Activated CD4-positive, alpha-beta T cell treated with anti-CD3 and anti-CD28 coated beads, Interleukin-2, Interleukin-4, amounts not matched to agents 100 ng/mL and 50 ng/mL, durations not matched to agents 16 hours and 8 hours (primary cell): ENCODE measurements around the gene STK11.

Experiments
- DNase-seq: peaks from one replicate; pipeline ENCODE4 v3.0.0-alpha.2; 2020; ENCODE audit warnings: low spot score

Gene STK11

GRCh38 chr19:1251330-1252220 lies 46.0 kb downstream of the STK11 start:
- no peak for DNase-seq

- DNase-seq, result no peak
Observed at GRCh38 chr19:1252221-1252820, 46.7 kb downstream of the STK11 start.

GRCh38 chr19:1252821-1253513 lies 47.4 kb downstream of the STK11 start:
- DNase-seq, result peak; percentile 84

GRCh38 chr19:1253514-1254080 lies 48.0 kb downstream of the STK11 start:
- no peak for DNase-seq

GRCh38 chr19:1254081-1254527 lies 48.5 kb downstream of the STK11 start:
- no peak for DNase-seq

GRCh38 chr19:1254530-1255185 lies 49.1 kb downstream of the STK11 start:
- no peak for DNase-seq

GRCh38 chr19:1255186-1256161 lies 49.9 kb downstream of the STK11 start:
- no peak for DNase-seq

GRCh38 chr19:1256646-1257474 lies 51.3 kb downstream of the STK11 start:
- DNase-seq, result no peak

GRCh38 chr19:1257475-1258162 lies 52.0 kb downstream of the STK11 start:
- no peak for DNase-seq

GRCh38 chr19:1258163-1258492 lies 52.5 kb downstream of the STK11 start:
- DNase-seq, result no peak

GRCh38 chr19:1258707-1259205 lies 53.2 kb downstream of the STK11 start:
- no peak for DNase-seq

GRCh38 chr19:1259206-1259875 lies 53.8 kb downstream of the STK11 start:
- peak; percentile 77 for DNase-seq

- no peak for DNase-seq
Observed at GRCh38 chr19:1259876-1260748, 54.5 kb downstream of the STK11 start.

- DNase-seq, result peak; percentile 98
Observed at GRCh38 chr19:1260749-1261537, 55.4 kb downstream of the STK11 start.

- no peak for DNase-seq
Observed at GRCh38 chr19:1261538-1261797, 55.9 kb downstream of the STK11 start.

GRCh38 chr19:1261798-1262622 lies 56.4 kb downstream of the STK11 start:
- no peak for DNase-seq
